SU-DHL-6 (cell line): ENCODE results near the gene RAB36.

ENCODE experiments used
- H2AFZ ChIP-seq: fragments of 200-600 bp; sonication (generic); 2 replicates; pipeline ENCODE4 v1.6.1; 2014; ENCODE audit warnings: low read depth, mild to moderate bottlenecking, moderate library complexity, mixed read lengths, antibody characterized with exemption, low read length; ENCODE audit not compliant: severe bottlenecking
- H3F3A ChIP-seq: fragments of 200-600 bp; shearing (Covaris generic); 2 replicates; pipeline ENCODE4 v1.6.0; 2016; ENCODE audit warnings: antibody characterized with exemption, mild to moderate bottlenecking; ENCODE audit not compliant: insufficient read depth
- H3K27ac ChIP-seq: fragments of 200-600 bp; sonication (generic); 2 replicates; pipeline ENCODE4 v1.5.1; 2016; ENCODE audit warnings: low read depth, mild to moderate bottlenecking, low read length, moderate library complexity, mixed read lengths
- H3K27me3 ChIP-seq: fragments of 200-600 bp; sonication (generic), shearing (Covaris generic); 2 replicates; pipeline ENCODE4 v1.6.0; 2014; ENCODE audit warnings: mild to moderate bottlenecking, low read length
- H3K36me3 ChIP-seq: fragments of 200-600 bp; sonication (generic); 2 replicates; pipeline ENCODE4 v1.6.1; 2014; ENCODE audit warnings: mild to moderate bottlenecking, low read length, mixed read lengths
- H3K4me2 ChIP-seq: fragments of 300-600, 200-600 bp; shearing (Covaris generic), sonication (generic); 2 replicates; pipeline ENCODE4 v1.6.0; 2014; ENCODE audit warnings: low read length, low read depth, mild to moderate bottlenecking; ENCODE audit not compliant: poor library complexity, severe bottlenecking
- H3K4me3 ChIP-seq: fragments of 200-600 bp; sonication (generic); 2 replicates; pipeline ENCODE4 v1.5.1; 2014; ENCODE audit warnings: antibody characterized with exemption, low read length, mild to moderate bottlenecking, mixed read lengths; ENCODE audit not compliant: insufficient read depth, poor library complexity, severe bottlenecking
- H3K79me2 ChIP-seq: fragments of 200-600 bp; sonication (generic); 2 replicates; pipeline ENCODE4 v1.6.1; 2014; ENCODE audit warnings: mild to moderate bottlenecking, low read length, moderate library complexity; ENCODE audit not compliant: insufficient read depth
- H3K9ac ChIP-seq: fragments of 200-600 bp; sonication (generic); 2 replicates; pipeline ENCODE4 v1.7.0; 2014; ENCODE audit warnings: mild to moderate bottlenecking, low read length
- H3K9me2 ChIP-seq: fragments of 200-600 bp; sonication (generic); replicated peaks from 2 replicates; pipeline ENCODE4 v1.6.1; 2014; ENCODE audit warnings: low read length; ENCODE audit not compliant: insufficient read depth
- H3K9me3 ChIP-seq: fragments of 200-600 bp; sonication (generic); 2 replicates; pipeline ENCODE4 v1.6.1; 2014; ENCODE audit warnings: low read length, mixed read lengths; ENCODE audit not compliant: insufficient read depth
- H4K20me1 ChIP-seq: fragments of 200-600 bp; sonication (generic); 2 replicates; pipeline ENCODE4 v1.6.1; 2014; ENCODE audit warnings: low read depth, mild to moderate bottlenecking, antibody characterized with exemption, low read length, moderate library complexity, mixed read lengths
- CTCF ChIP-seq: fragments of 200-600 bp; sonication (generic); IDR thresholded peaks from one replicate; pipeline ENCODE4 v1.5.1; 2017; ENCODE audit warnings: antibody characterized with exemption, mild to moderate bottlenecking, low read length, moderate library complexity; ENCODE audit not compliant: insufficient read depth, poor library complexity, severe bottlenecking
- EZH2phosphoT487 ChIP-seq: fragments of 200-600 bp; sonication (generic), shearing (Covaris generic); conservative IDR thresholded peaks from 2 replicates; pipeline ENCODE4 v1.6.1; 2018; ENCODE audit warnings: mild to moderate bottlenecking, antibody characterized with exemption, low read length, moderate library complexity, mixed read lengths

Gene RAB36

GRCh38 chr22:23169043-23169406, 23.7 kb downstream of the RAB36 start:
- Histone ChIP-seq H3K9me3 (no peaks in the 10 kb centered on the region), H4K20me1 (no peaks in the 10 kb centered on the region), H3K36me3 (no peaks in the 10 kb centered on the region), H3K4me3 (no peak overlapping the region), H3K27ac (no peak overlapping the region), H3K79me2 (no peaks in the 10 kb centered on the region), H3K27me3 (no peaks in the 10 kb centered on the region; the same call in 1 of the 2 replicates), H3F3A (no peaks in the 10 kb centered on the region), H2AFZ (no peak overlapping the region), H3K9ac (no peak overlapping the region), H3K4me2 (no peak overlapping the region), H3K9me2 (no peaks in the 10 kb centered on the region)
- TF ChIP-seq EZH2phosphoT487 (no peak), CTCF (no peak)

- no peak overlapping the region for H3K27ac ChIP-seq
- H3K4me3 ChIP-seq = no peak overlapping the region
- H3K9me2 ChIP-seq = no peaks in the 10 kb centered on the region
- no peaks in the 10 kb centered on the region for H4K20me1 ChIP-seq
- H3K36me3 ChIP-seq = no peaks in the 10 kb centered on the region
- H3K9me3 ChIP-seq = peaks cover 3% of the 10 kb centered on the region; the same call in 1 of the 2 replicates
- H2AFZ ChIP-seq = no peak overlapping the region
- H3F3A ChIP-seq = no peaks in the 10 kb centered on the region
- no peaks in the 10 kb centered on the region for H3K27me3 ChIP-seq
- TF ChIP-seq EZH2phosphoT487 (no peak), CTCF (no peak)
- H3K9ac ChIP-seq = no peak overlapping the region
- H3K79me2 ChIP-seq = no peaks in the 10 kb centered on the region
- no peak overlapping the region for H3K4me2 ChIP-seq
Observed at GRCh38 chr22:23175817-23176644, 30.8 kb downstream of the RAB36 start.

GRCh38 chr22:23176645-23177027, 31.4 kb downstream of the RAB36 start:
- no peaks in the 10 kb centered on the region for H3K9me2 ChIP-seq
- TF ChIP-seq EZH2phosphoT487 = no peak
- TF ChIP-seq CTCF = no peak
- no peaks in the 10 kb centered on the region for H3K36me3 ChIP-seq
- H3K9ac ChIP-seq = no peak overlapping the region
- no peak overlapping the region for H2AFZ ChIP-seq
- H3F3A ChIP-seq = no peaks in the 10 kb centered on the region
- H3K4me2 ChIP-seq = no peak overlapping the region
- H3K27me3 ChIP-seq = no peaks in the 10 kb centered on the region
- no peaks in the 10 kb centered on the region for H4K20me1 ChIP-seq
- H3K27ac ChIP-seq = no peak overlapping the region
- no peak overlapping the region for H3K4me3 ChIP-seq
- no peaks in the 10 kb centered on the region for H3K79me2 ChIP-seq
- peaks cover 3% of the 10 kb centered on the region; the same call in 1 of the 2 replicates for H3K9me3 ChIP-seq
